ENCODE results near the gene CASP14.
A peak's percentile ranks its signal among the peaks of the same experiment; 100 is the strongest.
"Not testable (repeated sequence)": the region's sequence is repeated elsewhere in the genome, so short reads cannot be mapped to it uniquely, and the experiment has no call there.

CASP14 gene

GRCh38 chr19:15072930-15073647 is 23.8 kb downstream of the CASP14 start:
- no peak for DNase-seq (ENCODE audit: low spot score)

DNA sequence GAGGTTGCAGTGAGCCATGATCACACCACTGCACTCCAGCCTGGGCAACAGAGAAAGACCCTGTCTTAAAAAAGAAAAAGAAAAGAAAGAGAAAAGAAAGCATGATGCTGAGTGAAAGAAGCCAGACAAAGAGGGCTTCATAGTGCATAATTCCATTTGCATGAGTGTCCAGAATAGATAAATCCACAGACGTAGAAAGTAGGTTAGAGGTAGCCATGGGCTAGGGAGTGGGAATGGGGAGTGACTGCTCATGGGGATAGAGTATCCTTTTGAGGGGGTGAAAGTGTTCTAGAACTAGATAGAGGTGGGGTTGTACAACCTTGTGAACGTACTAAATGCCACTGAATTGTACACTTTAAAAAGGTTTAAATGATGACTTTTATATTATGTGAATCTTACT is 25.1 kb downstream of the CASP14 start:
- no peak for DNase-seq (ENCODE audit: low spot score)

DNA sequence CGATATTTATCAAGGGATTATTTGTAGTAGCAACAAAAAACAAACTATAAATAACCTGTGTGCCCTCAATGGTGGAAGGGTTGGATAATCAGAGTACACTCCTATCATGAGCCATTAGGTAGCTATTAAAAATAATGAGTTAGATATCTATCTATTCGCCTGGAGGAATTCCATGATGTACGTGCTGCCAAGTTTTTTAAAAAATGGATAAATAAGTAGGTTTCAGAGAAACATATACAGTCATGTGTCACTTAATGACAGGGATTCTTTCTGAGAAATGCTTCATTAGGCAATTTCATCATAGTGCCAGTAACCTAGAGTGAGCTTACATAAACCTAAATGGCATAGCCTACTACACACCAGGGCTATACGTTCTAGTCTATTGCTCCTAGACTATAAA is 26.5 kb downstream of the CASP14 start:
- DNase-seq (ENCODE audit: low spot score): no peak

DNA sequence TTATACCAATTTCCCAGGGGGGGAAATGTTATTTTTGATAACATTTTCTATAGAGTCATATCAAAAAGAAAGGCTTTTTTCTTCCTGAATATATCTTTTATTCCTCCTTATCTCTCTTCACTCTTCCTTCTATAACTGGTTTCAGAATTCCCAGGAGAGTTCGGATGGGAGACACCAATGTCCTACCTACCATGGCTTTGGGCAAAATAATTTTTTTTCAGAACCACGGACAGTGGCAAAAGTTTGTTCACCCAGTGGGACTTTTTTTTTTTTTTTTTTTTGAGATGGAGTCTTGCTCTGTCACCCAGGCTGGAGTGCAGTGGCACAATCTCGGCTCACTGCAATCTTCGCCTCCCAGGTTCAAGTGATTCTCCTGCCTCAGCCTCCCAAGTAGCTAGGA is 30.7 kb downstream of the CASP14 start:
- DNase-seq (ENCODE audit: low spot score): not testable (repeated sequence)

DNA sequence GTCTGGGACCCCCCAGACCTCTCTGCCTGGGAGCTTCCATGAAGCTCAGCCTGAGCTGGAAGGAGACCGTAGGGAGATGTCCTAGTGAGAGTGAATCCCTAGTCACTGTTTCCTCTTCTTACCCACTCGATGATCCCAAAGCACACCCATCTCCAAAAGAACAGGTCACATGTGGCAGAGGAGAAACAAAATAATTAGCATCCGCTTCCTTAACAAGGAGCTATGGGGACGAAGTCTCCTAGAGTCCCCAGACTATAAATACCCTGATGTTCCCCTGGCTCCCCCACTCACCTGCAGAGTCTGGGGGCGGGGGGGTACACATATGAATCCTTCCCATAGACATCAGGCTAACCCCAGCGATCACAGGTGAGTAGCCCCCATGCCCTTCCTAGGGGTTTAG is 32.6 kb downstream of the CASP14 start, which contains the start of gene OR1I1:
Gene OR1I1, plus strand, starts transcription at position 301 of the 400 bp plus-strand sequence. CDS start 4,855 bp downstream, outside the sequence.
- no peak for DNase-seq (ENCODE audit: low spot score)

DNA sequence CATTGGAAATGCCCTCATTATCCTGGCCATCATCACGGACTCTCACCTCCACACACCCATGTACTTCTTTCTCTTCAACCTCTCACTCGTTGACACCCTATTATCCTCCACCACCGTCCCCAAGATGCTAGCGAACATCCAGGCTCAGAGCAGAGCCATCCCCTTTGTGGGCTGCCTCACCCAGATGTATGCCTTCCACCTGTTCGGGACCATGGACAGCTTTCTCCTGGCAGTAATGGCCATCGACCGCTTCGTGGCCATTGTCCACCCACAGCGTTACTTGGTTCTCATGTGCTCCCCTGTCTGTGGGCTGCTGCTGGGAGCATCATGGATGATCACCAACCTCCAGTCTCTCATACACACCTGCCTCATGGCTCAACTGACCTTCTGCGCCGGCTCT is 37.9 kb downstream of the CASP14 start:
- no peak for DNase-seq (ENCODE audit: low spot score)

- DNase-seq (ENCODE audit: low spot score): peak; percentile 82
Measured at GRCh38 chr19:15091918-15092753, 42.9 kb downstream of the CASP14 start.

DNA sequence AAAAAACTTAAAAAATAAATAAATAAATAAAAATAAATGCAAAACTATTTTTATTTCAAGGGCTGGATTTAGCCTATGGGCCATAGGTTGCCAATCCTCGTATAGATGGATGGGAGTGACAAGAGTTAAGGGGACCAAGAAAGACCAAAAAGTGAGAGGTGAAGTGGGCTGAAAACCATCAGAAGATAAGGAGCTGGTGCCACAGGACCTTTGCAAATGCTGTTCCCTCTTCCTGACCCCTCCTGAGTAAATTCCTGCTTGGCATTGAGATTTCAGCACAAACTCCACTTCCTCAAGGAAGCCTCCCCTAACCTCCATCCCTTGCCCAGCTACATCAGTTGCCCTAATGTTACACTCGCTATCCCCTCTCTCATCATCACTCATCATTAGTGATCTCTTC is 43.7 kb downstream of the CASP14 start:
- DNase-seq (ENCODE audit: low spot score): no peak

- DNase-seq (ENCODE audit: low spot score): no peak
Measured at GRCh38 chr19:15096223-15096622, 46.9 kb downstream of the CASP14 start.

- DNase-seq (ENCODE audit: low spot score): not testable (repeated sequence)
Measured at GRCh38 chr19:15097980-15098379, 48.7 kb downstream of the CASP14 start.

DNA sequence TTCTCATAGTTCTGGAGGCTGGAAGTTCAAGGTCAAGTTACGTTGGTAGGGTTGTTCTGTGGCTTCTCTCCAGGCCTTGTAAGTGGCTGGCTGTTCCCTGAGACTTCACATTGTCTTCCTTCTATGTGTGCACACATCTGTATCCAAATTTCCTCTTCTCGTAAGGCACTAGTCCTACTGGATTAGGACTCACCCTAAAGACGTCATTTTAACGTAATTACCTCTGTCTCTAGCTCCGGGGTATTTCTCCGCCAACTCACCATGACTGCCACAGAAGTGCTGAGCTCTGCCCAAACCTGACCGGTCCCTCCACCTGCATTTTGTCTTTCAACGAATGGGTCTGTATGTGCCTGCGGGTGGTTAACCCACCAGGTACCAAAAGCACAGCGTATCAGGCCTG is 49.2 kb downstream of the CASP14 start:
- no peak for DNase-seq (ENCODE audit: low spot score)

DNA sequence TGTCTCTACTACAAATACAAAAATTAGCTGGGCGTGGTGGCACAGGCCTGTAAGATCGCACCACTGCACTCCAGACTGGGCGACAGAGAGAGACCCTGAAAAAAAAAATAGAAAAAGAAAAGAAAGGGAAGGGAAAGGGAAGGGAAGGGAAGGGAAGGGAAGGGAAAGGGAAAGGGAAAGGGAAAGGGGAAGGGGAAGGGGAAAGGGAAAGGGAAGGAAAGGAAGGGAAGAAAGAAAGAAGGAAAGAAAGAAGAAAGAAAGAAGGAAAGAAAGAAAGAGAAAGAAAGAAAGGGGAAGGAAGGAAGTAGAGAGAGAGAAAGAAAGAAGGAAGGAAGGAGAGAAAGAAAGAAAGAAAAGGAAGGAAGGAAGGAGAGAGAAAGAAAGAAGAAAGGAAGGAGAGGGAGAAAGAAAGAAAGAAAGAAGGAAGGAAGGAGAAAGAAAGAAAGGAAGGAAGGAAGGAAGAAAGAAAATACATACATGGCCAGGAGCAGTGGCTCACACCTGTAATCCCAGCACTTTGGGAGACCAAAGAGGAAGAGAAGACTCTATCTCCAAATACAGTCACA is 49.8 kb downstream of the CASP14 start:
- DNase-seq (ENCODE audit: low spot score): no peak

GRCh38 chr19:15101479-15102082 is 52.3 kb downstream of the CASP14 start:
- DNase-seq (ENCODE audit: low spot score): no peak

GRCh38 chr19:15104003-15104402 is 54.7 kb downstream of the CASP14 start:
- no peak for DNase-seq (ENCODE audit: low spot score)

DNA sequence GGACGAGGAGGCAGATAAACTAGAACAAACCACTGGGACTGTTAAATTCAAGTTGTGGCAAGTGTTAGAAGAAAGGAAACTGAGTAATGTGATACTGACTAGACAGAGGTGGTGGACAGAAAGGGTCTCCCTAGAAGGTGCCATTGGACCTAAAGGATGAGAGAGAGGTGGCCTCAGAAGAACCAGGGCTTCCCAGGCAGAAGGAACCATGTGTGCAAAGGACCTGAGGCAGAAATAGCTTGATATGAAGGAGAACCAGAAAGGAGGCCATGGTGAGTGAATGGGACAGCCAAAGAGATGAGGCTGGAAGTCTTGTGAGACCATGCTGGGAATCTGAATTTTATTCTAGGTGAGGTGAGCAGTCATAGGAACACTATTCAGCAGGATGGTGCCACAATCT is 55.1 kb downstream of the CASP14 start:
- DNase-seq (ENCODE audit: low spot score): no peak

DNA sequence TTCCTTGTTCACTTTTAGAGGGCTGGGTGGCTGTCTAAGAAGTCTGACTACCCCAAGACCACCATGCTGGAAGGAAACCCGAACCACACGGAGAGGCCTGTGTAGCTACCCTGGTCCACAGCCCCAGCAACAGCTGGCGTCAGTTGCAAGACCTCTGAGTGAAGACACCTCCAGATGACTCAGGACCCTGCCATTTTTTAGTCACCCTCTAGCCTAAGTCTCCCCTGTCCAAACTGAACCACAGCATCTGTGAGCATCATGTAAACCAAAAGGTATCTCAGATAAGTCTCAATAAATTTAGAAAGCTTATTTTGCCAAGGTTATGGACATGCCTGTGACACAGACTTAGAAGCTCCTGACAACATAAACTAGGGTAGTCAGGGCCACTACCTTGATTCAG is 55.8 kb downstream of the CASP14 start:
- no peak for DNase-seq (ENCODE audit: low spot score)

DNA sequence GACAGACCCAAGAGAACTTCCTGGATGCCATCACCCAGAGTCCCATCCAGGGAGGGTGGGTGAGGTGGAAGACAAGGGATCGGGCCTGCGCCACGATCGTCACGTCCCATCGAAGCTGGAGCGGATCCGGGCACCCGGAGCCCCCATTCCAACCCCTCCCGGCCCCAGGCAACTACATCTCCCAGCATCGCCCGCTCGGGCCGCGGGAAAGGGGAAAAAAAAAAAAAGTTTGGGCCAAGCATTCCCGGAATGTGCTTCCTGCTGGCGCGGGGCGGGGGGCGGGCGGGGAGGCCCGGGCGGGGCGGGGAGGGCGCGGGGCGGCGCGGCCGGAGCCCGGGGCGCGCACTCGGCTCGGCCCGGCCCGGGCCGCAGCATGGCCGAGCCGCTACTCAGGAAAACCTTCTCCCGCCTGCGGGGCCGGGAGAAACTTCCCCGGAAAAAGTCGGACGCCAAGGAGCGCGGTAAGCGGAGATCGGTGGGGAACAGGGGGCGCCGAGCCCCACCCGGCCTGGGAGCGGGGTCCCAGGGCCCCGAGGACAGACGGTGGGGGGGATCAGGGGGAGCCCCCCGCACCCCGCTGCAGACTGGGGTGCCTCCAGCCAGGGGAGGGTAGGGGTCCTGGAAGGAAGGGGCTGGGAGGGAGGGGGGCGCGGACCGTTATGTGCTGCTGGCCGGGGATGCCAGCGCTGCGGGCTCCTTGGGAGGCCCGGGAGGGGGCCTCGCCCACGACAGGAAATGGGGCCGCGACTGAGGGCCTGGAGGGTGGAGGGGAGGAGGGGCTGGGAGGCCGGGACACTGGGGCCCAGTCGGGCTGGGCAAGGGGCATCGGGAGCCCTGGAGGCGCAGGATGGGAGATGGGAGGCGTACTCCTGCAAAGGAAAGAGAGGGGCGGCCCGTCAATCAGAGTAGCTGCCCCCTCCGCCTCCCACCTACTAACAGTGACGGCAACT is 58.1 kb downstream of the CASP14 start, which contains the start of gene SYDE1:
Gene SYDE1, plus strand, starts transcription at position 341 of the 950 bp plus-strand sequence. Its CDS starts 33 bp downstream, at position 374.
- no peak for DNase-seq (ENCODE audit: low spot score)
